Endothelial cell of umbilical vein (primary cell): ENCODE results near the gene CHRNA3. TPM values are rescaled to one million over a fixed set of nuclear protein-coding genes. Genes with fewer than 3 reads are reported as not detected.

ENCODE experiments used
- BruUV-seq: library from RNA; stranded (reverse); fragments of 400-500 nt; replicated peaks from 2 replicates; lab custom pipeline; 2021; lab: Mats Ljungman, UMichigan
- CTCF ChIA-PET: fragments of 300-600, 350-600 bp; sonication (Branson Sonifier 250); formaldehyde crosslinking; loops from one replicate; lab custom pipeline; 2021; ENCODE audit warnings: antibody characterized with exemption, inconsistent platforms; lab: Charles Lee
- POLR2A ChIA-PET: fragments of 300-600, 350-600 bp; sonication (Branson Sonifier 250); formaldehyde crosslinking; loops from one replicate; lab custom pipeline; 2021; ENCODE audit warnings: antibody characterized with exemption, inconsistent platforms; lab: Charles Lee
- DNase-seq: peaks from one replicate; pipeline ENCODE4 v3.0.0-alpha.2; 2011; ENCODE audit warnings: low read depth, low spot score
- FAIRE-seq: peaks from 2 replicates; lab custom pipeline; 2011; peaks lifted over from hg19 to GRCh38; lab: Jason Lieb, UNC
- H2AFZ ChIP-seq: 2 replicates; pipeline ENCODE4 v1.6.0; 2012; ENCODE audit warnings: low read depth, low read length, control low read depth, inconsistent platforms
- H3K27ac ChIP-seq: 2 replicates; pipeline ENCODE4 v1.5.1; 2011; ENCODE audit warnings: low read depth, mild to moderate bottlenecking, control low read depth, low read length, moderate library complexity; ENCODE audit not compliant: insufficient read depth
- H3K27me3 ChIP-seq, 2 experiments: 2 replicates each; pipeline versions ENCODE4 v1.6.0 to v1.6.1; 2011; ENCODE audit warnings: low read length in 2 of 2, mixed read lengths in 1 of 2; ENCODE audit not compliant: control insufficient read depth in 2 of 2, insufficient read depth in 2 of 2
- H3K36me3 ChIP-seq, 2 experiments: 2 replicates in 1 of 2; 3 replicates in 1 of 2; pipeline ENCODE4 v1.5.1; 2011; ENCODE audit warnings: low read length in 2 of 2, mild to moderate bottlenecking in 1 of 2, moderate library complexity in 1 of 2; ENCODE audit not compliant: control insufficient read depth in 2 of 2, insufficient read depth in 2 of 2; ENCODE audit errors: extremely low read depth in 1 of 2
- H3K4me1 ChIP-seq: 3 replicates; pipeline ENCODE4 v1.5.1; 2011; ENCODE audit warnings: mild to moderate bottlenecking, low read length; ENCODE audit not compliant: control insufficient read depth, insufficient read depth; ENCODE audit errors: extremely low read depth
- H3K4me2 ChIP-seq: 2 replicates; pipeline ENCODE4 v1.6.1; 2011; ENCODE audit warnings: low read length, control low read depth, mixed read lengths; ENCODE audit not compliant: insufficient read depth
- H3K4me3 ChIP-seq, 3 experiments: fragments of 200-600 bp in 1 of 3; sonication (generic), shearing (Covaris generic) in 1 of 3; replicated peaks in 1 of 3; 2 replicates each; pipeline ENCODE4 v1.5.1; 2011 to 2016; ENCODE audit warnings: control low read depth in 3 of 3, low read length in 3 of 3, mild to moderate bottlenecking in 2 of 3, inconsistent platforms in 1 of 3, low read depth in 1 of 3, moderate library complexity in 1 of 3; ENCODE audit not compliant: insufficient read depth in 1 of 3
- H3K79me2 ChIP-seq: 2 replicates; pipeline ENCODE4 v1.6.0; 2012; ENCODE audit warnings: low read length, inconsistent platforms; ENCODE audit not compliant: control insufficient read depth, insufficient read depth
- H3K9ac ChIP-seq: replicated peaks from 2 replicates; pipeline ENCODE3; 2011; ENCODE audit warnings: low read length, control low read depth; ENCODE audit not compliant: insufficient read depth; ENCODE audit errors: extremely low read depth
- H3K9me1 ChIP-seq: replicated peaks from 3 replicates; pipeline ENCODE4 v1.6.0; 2011; ENCODE audit warnings: mild to moderate bottlenecking, low read length; ENCODE audit not compliant: control insufficient read depth, insufficient read depth; ENCODE audit errors: extremely low read depth
- H3K9me3 ChIP-seq: replicated peaks from 2 replicates; pipeline ENCODE4 v1.5.1; 2012; ENCODE audit warnings: low read length, inconsistent platforms; ENCODE audit not compliant: control insufficient read depth, insufficient read depth
- H4K20me1 ChIP-seq: replicated peaks from 2 replicates; pipeline ENCODE3; 2011; ENCODE audit warnings: mild to moderate bottlenecking, low read length; ENCODE audit not compliant: control insufficient read depth, insufficient read depth; ENCODE audit errors: extremely low read depth
- EZH2 ChIP-seq: IDR thresholded peaks from 2 replicates; pipeline ENCODE4 v1.6.1; 2012; ENCODE audit warnings: borderline replicate concordance, low read depth, mild to moderate bottlenecking, moderate library complexity, low read length, inconsistent platforms; ENCODE audit not compliant: severe bottlenecking
- JUN ChIP-seq: IDR thresholded peaks from 2 replicates; pipeline ENCODE4 v1.6.1; 2011; ENCODE audit warnings: borderline replicate concordance, low read depth; ENCODE audit not compliant: insufficient read length, insufficient read depth
- MYC ChIP-seq: IDR thresholded peaks from one replicate; pipeline ENCODE4 v1.6.1; 2011; ENCODE audit warnings: mild to moderate bottlenecking, low read depth, low read length
- POLR2A ChIP-seq: IDR thresholded peaks from 2 replicates; pipeline ENCODE4 v1.6.1; 2012; ENCODE audit warnings: low read depth, mild to moderate bottlenecking, control low read depth, low read length
- dilution Hi-C: fragments of 300-500 bp; cut with MboI; formaldehyde crosslinking; loops from one replicate; pipeline ENCODE4 v1.15.0; 2019; ENCODE audit warnings: low sequenced_read_pairs; ENCODE audit not compliant: extremely low pct_ligation_motif_present
- intact Hi-C: fragments of 100-400 bp; cut with micrococcal nuclease; formaldehyde crosslinking; loops from one replicate; pipeline ENCODE4 v1.10.0; 2022
- polyA plus RNA-seq, 4 experiments: library from polyadenylated mRNA; depleted of rRNA in 3 of 4; stranded (reverse) in 3 of 4; unstranded in 1 of 4; fragments of >200 nt; gene quantifications; 2 replicates each; pipeline versions ENCODE4 v1.2.1 to v1.2.3, GENCODE V29; 2011 to 2012; ENCODE audit warnings: missing spikeins in 1 of 4
- total RNA-seq: library from RNA; stranded (reverse); gene quantifications from 2 replicates; pipeline ENCODE4 v1.2.3, GENCODE V29; 2021
- TF ChIP-seq, protein P1 (sequence below): IDR thresholded peaks from 2 replicates; pipeline ENCODE4 v1.6.1; 2011; ENCODE audit not compliant: insufficient read depth, insufficient read length
- TF ChIP-seq, protein P2 (sequence below), 2 donors: IDR thresholded peaks; 1 replicate in 1 of 2; 2 replicates in 1 of 2; pipeline ENCODE4 v1.5.1; 2011; ENCODE audit warnings: low read length in 2 of 2, mild to moderate bottlenecking in 2 of 2, moderate library complexity in 2 of 2, control low read depth in 1 of 2, inconsistent platforms in 1 of 2, low read depth in 1 of 2; ENCODE audit not compliant: insufficient read depth in 1 of 2; ENCODE audit errors: extremely low read depth in 1 of 2

CHRNA3 gene
- total and polyA plus RNA-seq, 2 donors (not counting 3 experiments of a cell fraction or from before 2014, with no cell fraction given) = not detected

GRCh38 chr15:78573416-78573815 is 47.4 kb downstream of the CHRNA3 start:
- H3K4me1 ChIP-seq = no peaks in the 10 kb centered on the region
- no peaks in the 10 kb centered on the region for H3K9me3 ChIP-seq
- no peak overlapping the region for H3K9ac ChIP-seq
- no peak overlapping the region for H3K27ac ChIP-seq
- H3K36me3 ChIP-seq = no peaks in the 10 kb centered on the region
- no peak overlapping the region for H3K4me2 ChIP-seq
- BruUV-seq = no TSS peak
- H3K9me1 ChIP-seq = no peaks in the 10 kb centered on the region
- H3K79me2 ChIP-seq = no peaks in the 10 kb centered on the region
- CTCF ChIA-PET = interaction anchor here (0.7 kb wide), 1 partner anchor 20 kb away, joined by 3 read pairs; no protein-coding TSS in a partner anchor
- no peaks in the 10 kb centered on the region for H3K27me3 ChIP-seq
- intact Hi-C loops (no loop called here), dilution Hi-C loops (no loop called here)
- FAIRE-seq = no peak
- H2AFZ ChIP-seq = no peak overlapping the region
- no peak for DNase-seq
- no peak overlapping the region for H3K4me3 ChIP-seq
- TF ChIP-seq, protein P1, sequence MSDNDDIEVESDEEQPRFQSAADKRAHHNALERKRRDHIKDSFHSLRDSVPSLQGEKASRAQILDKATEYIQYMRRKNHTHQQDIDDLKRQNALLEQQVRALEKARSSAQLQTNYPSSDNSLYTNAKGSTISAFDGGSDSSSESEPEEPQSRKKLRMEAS = no peak
- no peak for TF ChIP-seq JUN
- TF ChIP-seq EZH2 = no peak
- no peak for TF ChIP-seq MYC
- no peaks in the 10 kb centered on the region for H4K20me1 ChIP-seq
- POLR2A ChIA-PET = no interaction called here

DNA sequence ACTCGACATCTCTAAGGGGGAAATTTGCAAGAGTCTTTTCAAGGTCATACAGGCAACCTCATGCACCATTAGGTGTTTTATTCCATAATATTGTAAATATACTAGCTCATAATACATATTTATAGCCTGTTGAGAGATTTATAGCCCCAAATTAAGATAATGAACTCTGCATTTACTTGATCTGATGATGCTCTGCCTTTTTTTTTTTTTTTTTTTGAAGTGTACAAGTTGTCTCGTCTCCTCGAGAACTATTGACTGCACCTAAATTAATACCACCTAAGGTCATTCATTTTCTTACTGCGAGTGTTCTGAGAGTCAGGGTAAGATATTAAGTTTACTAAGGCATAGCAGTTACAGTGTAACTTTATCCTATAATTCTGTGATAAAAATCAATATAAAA is 49.4 kb downstream of the CHRNA3 start:
- H3K4me3 ChIP-seq = no peak overlapping the region
- H3K36me3 ChIP-seq = no peaks in the 10 kb centered on the region
- peaks cover 4% of the 10 kb centered on the region for H3K4me1 ChIP-seq
- H3K9ac ChIP-seq = no peak overlapping the region
- FAIRE-seq (no peak), DNase-seq (no peak)
- ChIA-PET CTCF (no interaction called here), POLR2A (no interaction called here)
- no peaks in the 10 kb centered on the region for H3K79me2 ChIP-seq
- H4K20me1 ChIP-seq = no peaks in the 10 kb centered on the region
- dilution Hi-C loops = no loop called here
- BruUV-seq = no TSS peak
- H3K9me3 ChIP-seq = no peaks in the 10 kb centered on the region
- intact Hi-C loops = no loop called here
- H2AFZ ChIP-seq = no peak overlapping the region
- no peaks in the 10 kb centered on the region for H3K9me1 ChIP-seq
- H3K4me2 ChIP-seq = no peak overlapping the region
- TF ChIP-seq, protein P2, sequence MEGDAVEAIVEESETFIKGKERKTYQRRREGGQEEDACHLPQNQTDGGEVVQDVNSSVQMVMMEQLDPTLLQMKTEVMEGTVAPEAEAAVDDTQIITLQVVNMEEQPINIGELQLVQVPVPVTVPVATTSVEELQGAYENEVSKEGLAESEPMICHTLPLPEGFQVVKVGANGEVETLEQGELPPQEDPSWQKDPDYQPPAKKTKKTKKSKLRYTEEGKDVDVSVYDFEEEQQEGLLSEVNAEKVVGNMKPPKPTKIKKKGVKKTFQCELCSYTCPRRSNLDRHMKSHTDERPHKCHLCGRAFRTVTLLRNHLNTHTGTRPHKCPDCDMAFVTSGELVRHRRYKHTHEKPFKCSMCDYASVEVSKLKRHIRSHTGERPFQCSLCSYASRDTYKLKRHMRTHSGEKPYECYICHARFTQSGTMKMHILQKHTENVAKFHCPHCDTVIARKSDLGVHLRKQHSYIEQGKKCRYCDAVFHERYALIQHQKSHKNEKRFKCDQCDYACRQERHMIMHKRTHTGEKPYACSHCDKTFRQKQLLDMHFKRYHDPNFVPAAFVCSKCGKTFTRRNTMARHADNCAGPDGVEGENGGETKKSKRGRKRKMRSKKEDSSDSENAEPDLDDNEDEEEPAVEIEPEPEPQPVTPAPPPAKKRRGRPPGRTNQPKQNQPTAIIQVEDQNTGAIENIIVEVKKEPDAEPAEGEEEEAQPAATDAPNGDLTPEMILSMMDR (IDR thresholded peaks at IDR 0.05; ENCODE audit: extremely low read depth in 1 of 2, insufficient read depth in 1 of 2, low read depth in 1 of 2, low read length in 2 of 2) = no peak
- TF ChIP-seq POLR2A = no peak
- no peak overlapping the region for H3K27ac ChIP-seq
- no peaks in the 10 kb centered on the region for H3K27me3 ChIP-seq
